Nephron progenitor cell (in vitro differentiated cells): Measurements from ENCODE around the gene RHOF.

Source experiments
- DNase-seq: peaks from one replicate; pipeline ENCODE4 v3.0.0; 2021
- H3K27ac Mint-ChIP-seq: 2 replicates; pipeline ENCODE4 v1.8.0; 2021; ENCODE audit warnings: mild to moderate bottlenecking, moderate library complexity, mixed read lengths
- H3K27me3 Mint-ChIP-seq: 2 replicates; pipeline ENCODE4 v1.8.0; 2021; ENCODE audit warnings: mild to moderate bottlenecking, low read depth, mixed read lengths; ENCODE audit not compliant: poor library complexity
- H3K36me3 Mint-ChIP-seq: 2 replicates; pipeline ENCODE4 v1.8.0; 2021; ENCODE audit warnings: low read depth, mixed read lengths
- H3K4me1 Mint-ChIP-seq: 2 replicates; pipeline ENCODE4 v1.8.0; 2021; ENCODE audit warnings: mixed read lengths
- H3K4me3 Mint-ChIP-seq: 2 replicates; pipeline ENCODE4 v1.8.0; 2021; ENCODE audit warnings: mild to moderate bottlenecking, moderate library complexity, mixed read lengths
- H3K9me3 Mint-ChIP-seq: 2 replicates; pipeline ENCODE4 v1.8.0; 2021; ENCODE audit warnings: mild to moderate bottlenecking, moderate library complexity, mixed read lengths
- CTCF ChIP-seq: fragments of 200-600 bp; sonication (generic); IDR thresholded peaks from 2 replicates; pipeline ENCODE4 v1.5.0; 2021; ENCODE audit warnings: antibody characterized with exemption

Gene RHOF

GRCh38 chr12:121823101-121823726 lies 29.7 kb upstream of the RHOF start:
- peak; percentile 34 for DNase-seq
- H3K36me3 Mint-ChIP-seq = peaks cover 31% of the 10 kb centered on the region

GRCh38 chr12:121822393-121823100 lies 29.1 kb upstream of the RHOF start:
- no peak for TF ChIP-seq CTCF
- peaks cover 8% of the 10 kb centered on the region for H3K27me3 Mint-ChIP-seq
- H3K4me1 Mint-ChIP-seq = no peaks in the 10 kb centered on the region
- H3K9me3 Mint-ChIP-seq = no peaks in the 10 kb centered on the region
- peaks cover 35% of the 10 kb centered on the region for H3K36me3 Mint-ChIP-seq
- no peak overlapping the region for H3K4me3 Mint-ChIP-seq
- DNase-seq = no peak
- no peak overlapping the region for H3K27ac Mint-ChIP-seq

More at GRCh38 chr12:121823101-121823726, 29.7 kb upstream of the RHOF start:
- Mint-ChIP-seq H3K4me3 (no peak overlapping the region), H3K27ac (no peak overlapping the region), H3K27me3 (peaks cover 8% of the 10 kb centered on the region), H3K9me3 (no peaks in the 10 kb centered on the region), H3K4me1 (no peaks in the 10 kb centered on the region)
- no peak for TF ChIP-seq CTCF

- DNase-seq = no peak
- peaks cover 5% of the 10 kb centered on the region for H3K27me3 Mint-ChIP-seq
- H3K9me3 Mint-ChIP-seq = no peaks in the 10 kb centered on the region
- TF ChIP-seq CTCF = no peak
- no peaks in the 10 kb centered on the region for H3K4me1 Mint-ChIP-seq
- no peak overlapping the region for H3K27ac Mint-ChIP-seq
- H3K4me3 Mint-ChIP-seq = no peak overlapping the region
- H3K36me3 Mint-ChIP-seq = peaks cover 33% of the 10 kb centered on the region
These were observed 26.6 kb upstream of the RHOF start for GRCh38 chr12:121820056-121820455.

- H3K27ac Mint-ChIP-seq = no peak overlapping the region
- H3K4me3 Mint-ChIP-seq = no peak overlapping the region
- H3K36me3 Mint-ChIP-seq = peaks cover 33% of the 10 kb centered on the region
These were observed 25.9 kb upstream of the RHOF start for GRCh38 chr12:121819212-121819949.

GRCh38 chr12:121817648-121818043 lies 24.2 kb upstream of the RHOF start:
- no peak for DNase-seq
- Mint-ChIP-seq H3K36me3 (peaks cover 33% of the 10 kb centered on the region), H3K27ac (no peak overlapping the region), H3K4me1 (peaks cover 12% of the 10 kb centered on the region), H3K27me3 (peaks cover 5% of the 10 kb centered on the region), H3K9me3 (no peaks in the 10 kb centered on the region), H3K4me3 (no peak overlapping the region)
- TF ChIP-seq CTCF = no peak

More at GRCh38 chr12:121819212-121819949, 25.9 kb upstream of the RHOF start:
- no peak for DNase-seq
- H3K4me1 Mint-ChIP-seq = no peaks in the 10 kb centered on the region
- TF ChIP-seq CTCF = no peak
- H3K27me3 Mint-ChIP-seq = peaks cover 5% of the 10 kb centered on the region
- H3K9me3 Mint-ChIP-seq = no peaks in the 10 kb centered on the region
